GM03348 (cell line): Measurements from ENCODE around the gene ING5.
"Not testable (repeated sequence)": the region's sequence is repeated elsewhere in the genome, so short reads cannot be mapped to it uniquely, and the experiment has no call there.

Source experiments
- DNase-seq: peaks from one replicate; pipeline ENCODE4 v3.0.0; 2012; ENCODE audit warnings: low spot score

The ING5 gene

GRCh38 chr2:241701399-241702154, at the start of gene ING5:
ING5 (plus strand) TSS chr2:241702039; CDS start chr2:241702066, 27 bp downstream.
- peak; percentile 97 for DNase-seq

GRCh38 chr2:241652142-241652541, 49.7 kb upstream of the ING5 start:
- DNase-seq, result no peak

GRCh38 chr2:241652722-241653121, 49.1 kb upstream of the ING5 start:
- DNase-seq, result no peak

GRCh38 chr2:241653210-241653750, 48.6 kb upstream of the ING5 start:
- DNase-seq, result no peak

- DNase-seq, result no peak
Observed at GRCh38 chr2:241654551-241654950, 47.3 kb upstream of the ING5 start.

- DNase-seq, result no peak
Observed at GRCh38 chr2:241655516-241656189, 46.2 kb upstream of the ING5 start.

- DNase-seq, result no peak
Observed at GRCh38 chr2:241656190-241656741, 45.6 kb upstream of the ING5 start.

GRCh38 chr2:241657786-241658254, 44.0 kb upstream of the ING5 start:
- no peak for DNase-seq

- no peak for DNase-seq
Observed at GRCh38 chr2:241658296-241658695, 43.5 kb upstream of the ING5 start.

- DNase-seq, result peak; percentile 82
Observed at GRCh38 chr2:241659150-241659739, 42.6 kb upstream of the ING5 start.

- DNase-seq, result no peak
Observed at GRCh38 chr2:241660593-241661213, 41.1 kb upstream of the ING5 start.

- not testable (repeated sequence) for DNase-seq
Observed at GRCh38 chr2:241662731-241663130, 39.1 kb upstream of the ING5 start.

- no peak for DNase-seq
Observed at GRCh38 chr2:241665731-241666440, 36.0 kb upstream of the ING5 start.

GRCh38 chr2:241666627-241667400, 35.0 kb upstream of the ING5 start:
- DNase-seq, result no peak

- DNase-seq, result no peak
Observed at GRCh38 chr2:241668354-241668753, 33.5 kb upstream of the ING5 start.

- DNase-seq, result no peak
Observed at GRCh38 chr2:241668839-241669238, 33.0 kb upstream of the ING5 start.

GRCh38 chr2:241670333-241671110, 31.3 kb upstream of the ING5 start:
- DNase-seq, result no peak

GRCh38 chr2:241671457-241672240, 30.2 kb upstream of the ING5 start:
- DNase-seq, result no peak
